Measurements from ENCODE around the gene OR2A25. TPM values are rescaled to one million over a fixed set of nuclear protein-coding genes. Genes with fewer than 3 reads are reported as not detected.

Gene OR2A25, protein sequence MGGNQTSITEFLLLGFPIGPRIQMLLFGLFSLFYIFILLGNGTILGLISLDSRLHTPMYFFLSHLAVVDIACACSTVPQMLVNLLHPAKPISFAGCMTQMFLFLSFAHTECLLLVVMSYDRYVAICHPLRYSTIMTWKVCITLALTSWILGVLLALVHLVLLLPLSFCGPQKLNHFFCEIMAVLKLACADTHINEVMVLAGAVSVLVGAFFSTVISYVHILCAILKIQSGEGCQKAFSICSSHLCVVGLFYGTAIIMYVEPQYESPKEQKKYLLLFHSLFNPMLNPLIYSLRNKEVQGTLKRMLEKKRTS
- total RNA-seq (not detected), polyA plus RNA-seq (not detected)
- long read RNA-seq, donor 1: 0 reads
- long read RNA-seq, donor 2: 0 reads

DNA sequence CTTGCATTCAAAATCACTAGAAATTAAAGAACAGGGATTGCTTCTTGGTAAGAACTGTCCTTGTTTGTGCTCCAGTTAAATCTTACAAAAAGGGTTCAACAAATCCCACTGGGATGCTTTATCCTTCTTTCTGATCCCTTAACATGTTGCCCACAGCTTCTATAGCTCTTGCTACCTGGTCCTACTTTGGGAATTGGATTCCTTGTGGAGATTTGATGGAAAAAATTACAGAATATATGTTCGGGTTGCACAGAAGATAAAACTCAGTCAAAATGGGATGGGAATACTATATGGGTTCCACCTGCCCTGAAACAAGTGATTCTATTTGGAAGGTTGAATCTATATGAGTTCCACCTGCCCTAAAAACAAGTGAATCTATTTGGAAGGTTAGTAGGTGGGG, at the start of gene OR2A25:
TSS of gene OR2A25 (plus strand) at position 301 of the 400 bp plus-strand sequence. CDS start 4,409 bp downstream, outside the sequence.
- intact Hi-C loops (cut with DNase I; ENCODE audit: low total_unique reads): no loop called here
- no peak for DNase-seq
- 78 to 91% (median 86%) methylated on average over 1 of the region's 1 CpG for WGBS, 5 donors
- Histone ChIP-seq H3K9me3 (no peaks in the 10 kb centered on the region), H3K36me3 (no peaks in the 10 kb centered on the region), H3K4me3 (no peak within 1 kb of the TSS), H3K27ac (no peak within 1 kb of the TSS), H3K27me3 (replicated peaks in 1 of 7) (no peaks in the 10 kb centered on the region), H3K4me1 (no peaks in the 10 kb centered on the region)
- TF ChIP-seq CTCF (IDR thresholded peaks at IDR 0.05 in 8 of 11, conservative IDR thresholded peaks at IDR 0.05 in 3 of 11): no peak
- TF ChIP-seq POLR2AphosphoS5 (IDR thresholded peaks at IDR 0.05): no peak
- no peak for TF ChIP-seq POLR2A (IDR thresholded peaks at IDR 0.05)

GRCh38 chr7:144020340-144020739, 49.3 kb upstream of the OR2A25 start:
- TF ChIP-seq POLR2A (IDR thresholded peaks at IDR 0.05) (no peak), POLR2AphosphoS5 (IDR thresholded peaks at IDR 0.05) (no peak), CTCF (IDR thresholded peaks at IDR 0.05 in 8 of 11, conservative IDR thresholded peaks at IDR 0.05 in 3 of 11) (no peak)
- no peaks in the 10 kb centered on the region for H3K27me3 ChIP-seq (replicated peaks in 1 of 7)
- intact Hi-C loops (cut with DNase I; ENCODE audit: low total_unique reads): no loop called here
- H3K9me3 ChIP-seq: peaks cover 0 to 5% (median 0%) of the 10 kb centered on the region in 8 donors
- no peaks in the 10 kb centered on the region for H3K4me1 ChIP-seq
- H3K27ac ChIP-seq: no peak overlapping the region
- H3K4me3 ChIP-seq: no peak overlapping the region
- 59 to 76% (median 73%) methylated on average over 3 of the region's 3 CpGs for WGBS, 5 donors
- DNase-seq: no peak
- H3K36me3 ChIP-seq: no peaks in the 10 kb centered on the region

GRCh38 chr7:144022169-144022568, 47.4 kb upstream of the OR2A25 start:
- H3K9me3 ChIP-seq: no peaks in the 10 kb centered on the region
- H3K4me3 ChIP-seq: no peak overlapping the region
- no peaks in the 10 kb centered on the region for H3K36me3 ChIP-seq
- TF ChIP-seq CTCF (IDR thresholded peaks at IDR 0.05 in 8 of 11, conservative IDR thresholded peaks at IDR 0.05 in 3 of 11) (no peak), POLR2A (IDR thresholded peaks at IDR 0.05) (no peak), POLR2AphosphoS5 (IDR thresholded peaks at IDR 0.05) (no peak)
- H3K27me3 ChIP-seq (replicated peaks in 1 of 7): no peaks in the 10 kb centered on the region
- intact Hi-C loops (cut with DNase I; ENCODE audit: low total_unique reads): no loop called here
- H3K27ac ChIP-seq: no peak overlapping the region
- no peaks in the 10 kb centered on the region for H3K4me1 ChIP-seq
- no peak for DNase-seq

DNA sequence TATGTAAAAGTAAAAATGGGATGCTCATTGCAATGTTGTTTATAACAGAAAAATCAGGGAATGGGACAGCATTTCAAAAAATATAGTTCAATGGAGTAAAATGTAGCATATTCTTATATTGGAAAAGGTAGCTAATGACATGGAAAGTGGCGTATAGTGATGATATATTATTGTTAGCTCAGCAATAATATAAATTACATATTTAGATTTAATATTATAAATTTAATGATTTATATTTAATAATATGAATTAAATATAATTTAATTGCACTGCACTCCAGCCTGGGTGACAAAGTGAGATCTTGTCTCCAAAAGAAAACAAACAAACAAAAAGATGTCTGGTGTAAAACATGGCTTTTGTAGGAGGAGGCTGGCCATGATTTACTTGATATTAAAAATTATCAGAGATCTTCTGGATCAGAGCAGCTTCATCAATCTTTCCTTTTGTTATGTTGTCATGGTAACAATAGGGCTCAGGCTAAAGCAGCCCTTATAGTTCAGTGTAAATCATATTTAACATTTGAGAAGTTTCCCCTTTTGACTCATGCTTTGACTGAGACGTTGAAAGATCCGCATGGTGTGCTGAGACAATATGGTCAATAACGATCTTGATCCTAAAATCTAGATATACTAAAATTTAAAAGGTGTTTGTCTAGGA, 46.3 kb upstream of the OR2A25 start:
- no peaks in the 10 kb centered on the region for H3K4me1 ChIP-seq
- no peak overlapping the region for H3K4me3 ChIP-seq
- H3K9me3 ChIP-seq: no peaks in the 10 kb centered on the region
- no peak for DNase-seq
- H3K27ac ChIP-seq: no peak overlapping the region
- TF ChIP-seq POLR2AphosphoS5 (IDR thresholded peaks at IDR 0.05) (no peak), POLR2A (IDR thresholded peaks at IDR 0.05) (no peak), CTCF (IDR thresholded peaks at IDR 0.05 in 8 of 11, conservative IDR thresholded peaks at IDR 0.05 in 3 of 11) (no peak)
- H3K36me3 ChIP-seq: no peaks in the 10 kb centered on the region
- intact Hi-C loops (cut with DNase I; ENCODE audit: low total_unique reads): no loop called here
- 81 to 86% (median 84%) methylated on average over 4 of the region's 4 CpGs for WGBS, 5 donors
- H3K27me3 ChIP-seq (replicated peaks in 1 of 7): no peaks in the 10 kb centered on the region
